ENCODE measurements around the gene SLC12A5.

Gene SLC12A5

GRCh38 chr20:45997187-45997586 lies 31.8 kb upstream of the SLC12A5 start:
- no peaks in the 10 kb centered on the region for H3K36me3 ChIP-seq (ENCODE audit: control insufficient read depth, insufficient read depth, low read length)
- 70 to 100% methylated on average over 2 to 3 of the region's 3 CpGs for WGBS, 2 experiments (ENCODE audit: insufficient coverage in 2 of 2)
- no peak overlapping the region for H3K4me3 ChIP-seq (ENCODE audit: extremely low read depth, insufficient read depth, low read length, poor library complexity, severe bottlenecking)
- H3K27ac ChIP-seq (ENCODE audit: low read depth, low read length, severe bottlenecking) = no peak overlapping the region
- peaks cover 26% of the 10 kb centered on the region for H3K4me1 ChIP-seq (ENCODE audit: control insufficient read depth, insufficient read depth, low read length, poor library complexity, severe bottlenecking)
- H3K9me3 ChIP-seq (ENCODE audit: control insufficient read depth, low read length) = no peaks in the 10 kb centered on the region

DNA sequence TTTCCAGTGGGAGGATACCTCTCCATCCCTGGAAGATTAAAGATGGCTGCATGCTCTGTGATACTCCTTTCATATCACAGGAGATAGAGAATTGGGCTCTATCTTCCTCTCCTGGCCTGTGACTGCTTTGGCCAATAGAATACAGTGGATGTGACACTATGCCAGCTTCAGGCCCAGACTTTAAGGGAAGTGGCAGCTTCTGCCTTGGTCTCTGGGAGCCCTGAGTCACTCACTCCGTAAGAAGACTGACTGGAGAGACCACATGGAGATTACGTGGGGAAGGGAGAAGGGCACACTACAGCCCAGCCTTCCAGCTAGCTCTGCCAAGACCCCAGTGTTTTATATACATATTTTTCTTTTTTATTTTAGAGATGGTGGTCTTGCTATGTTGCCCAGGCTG lies 30.7 kb upstream of the SLC12A5 start:
- Histone ChIP-seq H3K9me3 (ENCODE audit: control insufficient read depth, low read length) (no peaks in the 10 kb centered on the region), H3K36me3 (ENCODE audit: control insufficient read depth, insufficient read depth, low read length) (no peaks in the 10 kb centered on the region), H3K27ac (ENCODE audit: low read depth, low read length, severe bottlenecking) (no peak overlapping the region), H3K4me3 (ENCODE audit: extremely low read depth, insufficient read depth, low read length, poor library complexity, severe bottlenecking) (no peak overlapping the region), H3K4me1 (ENCODE audit: control insufficient read depth, insufficient read depth, low read length, poor library complexity, severe bottlenecking) (peaks cover 26% of the 10 kb centered on the region)
- 83 to 100% methylated on average over 1 of the region's 2 CpGs for WGBS, 2 experiments (ENCODE audit: insufficient coverage in 2 of 2)

DNA sequence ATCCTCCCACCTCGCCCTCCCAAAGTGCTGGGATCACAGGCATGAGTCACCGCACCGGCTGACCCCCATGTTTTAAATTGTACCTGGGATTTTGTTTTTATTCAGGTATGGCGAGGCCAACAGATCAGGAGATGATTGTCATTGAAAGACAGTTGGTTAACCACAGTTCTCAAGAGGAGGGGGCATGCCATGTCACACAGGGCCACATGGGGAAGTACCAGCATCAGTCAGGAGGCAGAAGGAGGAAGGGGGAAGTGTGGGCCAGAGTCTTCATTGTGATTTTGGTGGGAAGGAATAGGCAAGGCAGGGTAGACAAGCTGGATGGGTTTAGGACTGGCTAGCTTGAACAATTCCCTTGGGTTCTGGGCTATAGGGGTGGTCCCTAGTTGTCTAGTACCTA lies 30.3 kb upstream of the SLC12A5 start:
- Histone ChIP-seq H3K27ac (ENCODE audit: low read depth, low read length, severe bottlenecking) (no peak overlapping the region), H3K4me1 (ENCODE audit: control insufficient read depth, insufficient read depth, low read length, poor library complexity, severe bottlenecking) (peaks cover 24% of the 10 kb centered on the region), H3K9me3 (ENCODE audit: control insufficient read depth, low read length) (no peaks in the 10 kb centered on the region), H3K36me3 (ENCODE audit: control insufficient read depth, insufficient read depth, low read length) (no peaks in the 10 kb centered on the region), H3K4me3 (ENCODE audit: extremely low read depth, insufficient read depth, low read length, poor library complexity, severe bottlenecking) (no peak overlapping the region)
- 72 to 95% methylated on average over 2 to 4 of the region's 4 CpGs for WGBS, 2 experiments (ENCODE audit: insufficient coverage in 2 of 2)

GRCh38 chr20:45999557-46000261 lies 29.3 kb upstream of the SLC12A5 start:
- no peak overlapping the region for H3K4me3 ChIP-seq (ENCODE audit: extremely low read depth, insufficient read depth, low read length, poor library complexity, severe bottlenecking)
- no peaks in the 10 kb centered on the region for H3K36me3 ChIP-seq (ENCODE audit: control insufficient read depth, insufficient read depth, low read length)
- H3K4me1 ChIP-seq (ENCODE audit: control insufficient read depth, insufficient read depth, low read length, poor library complexity, severe bottlenecking) = peaks cover 27% of the 10 kb centered on the region
- no peaks in the 10 kb centered on the region for H3K9me3 ChIP-seq (ENCODE audit: control insufficient read depth, low read length)
- WGBS, 2 experiments (ENCODE audit: insufficient coverage in 2 of 2) = 90 to 100% methylated on average over 1 to 3 of the region's 4 CpGs
- no peak overlapping the region for H3K27ac ChIP-seq (ENCODE audit: low read depth, low read length, severe bottlenecking)

- H3K4me1 ChIP-seq (ENCODE audit: control insufficient read depth, insufficient read depth, low read length, poor library complexity, severe bottlenecking) = peaks cover 30% of the 10 kb centered on the region
- no peaks in the 10 kb centered on the region for H3K9me3 ChIP-seq (ENCODE audit: control insufficient read depth, low read length)
- 64 to 78% methylated on average over 12 to 13 of the region's 16 CpGs for WGBS, 2 experiments (ENCODE audit: insufficient coverage in 2 of 2)
- H3K4me3 ChIP-seq (ENCODE audit: extremely low read depth, insufficient read depth, low read length, poor library complexity, severe bottlenecking) = no peak overlapping the region
- no peaks in the 10 kb centered on the region for H3K36me3 ChIP-seq (ENCODE audit: control insufficient read depth, insufficient read depth, low read length)
- peak overlapping the region; percentile 62 for H3K27ac ChIP-seq (ENCODE audit: low read depth, low read length, severe bottlenecking)
Observed at GRCh38 chr20:46000262-46000996, 28.6 kb upstream of the SLC12A5 start.

- no peaks in the 10 kb centered on the region for H3K9me3 ChIP-seq (ENCODE audit: control insufficient read depth, low read length)
- no peaks in the 10 kb centered on the region for H3K36me3 ChIP-seq (ENCODE audit: control insufficient read depth, insufficient read depth, low read length)
- H3K4me1 ChIP-seq (ENCODE audit: control insufficient read depth, insufficient read depth, low read length, poor library complexity, severe bottlenecking) = peaks cover 32% of the 10 kb centered on the region
- H3K27ac ChIP-seq (ENCODE audit: low read depth, low read length, severe bottlenecking) = no peak overlapping the region
- no peak overlapping the region for H3K4me3 ChIP-seq (ENCODE audit: extremely low read depth, insufficient read depth, low read length, poor library complexity, severe bottlenecking)
- 89 to 94% methylated on average over 4 to 5 of the region's 5 CpGs for WGBS, 2 experiments (ENCODE audit: insufficient coverage in 2 of 2)
Observed at GRCh38 chr20:46001498-46001897, 27.5 kb upstream of the SLC12A5 start.

- peaks cover 32% of the 10 kb centered on the region for H3K4me1 ChIP-seq (ENCODE audit: control insufficient read depth, insufficient read depth, low read length, poor library complexity, severe bottlenecking)
- no peak overlapping the region for H3K4me3 ChIP-seq (ENCODE audit: extremely low read depth, insufficient read depth, low read length, poor library complexity, severe bottlenecking)
- no peaks in the 10 kb centered on the region for H3K36me3 ChIP-seq (ENCODE audit: control insufficient read depth, insufficient read depth, low read length)
- H3K9me3 ChIP-seq (ENCODE audit: control insufficient read depth, low read length) = no peaks in the 10 kb centered on the region
- WGBS, 2 experiments (ENCODE audit: insufficient coverage in 2 of 2) = 93 to 100% methylated on average over 2 of the region's 3 CpGs
- H3K27ac ChIP-seq (ENCODE audit: low read depth, low read length, severe bottlenecking) = no peak overlapping the region
Observed at GRCh38 chr20:46002008-46002407, 27.0 kb upstream of the SLC12A5 start.

DNA sequence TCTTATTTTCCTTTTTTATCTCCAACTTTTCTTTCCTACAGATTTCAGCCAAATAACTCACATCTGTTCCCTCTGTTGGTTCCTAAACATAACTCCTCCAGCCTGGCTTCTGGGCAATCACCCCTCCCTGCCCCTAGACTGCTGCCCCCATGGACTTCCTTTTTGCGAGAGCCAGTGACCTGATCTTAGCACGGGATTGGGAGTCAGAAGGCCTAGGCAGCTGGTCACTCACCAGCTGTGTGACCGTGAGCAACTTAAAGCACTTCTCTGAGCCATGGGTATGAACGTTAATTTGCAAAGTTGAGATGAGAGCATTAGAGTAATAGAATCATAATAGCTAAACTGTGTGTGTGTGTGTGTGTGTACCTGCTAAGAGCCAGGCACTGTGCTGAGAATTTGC lies 24.8 kb upstream of the SLC12A5 start:
- Histone ChIP-seq H3K36me3 (ENCODE audit: control insufficient read depth, insufficient read depth, low read length) (no peaks in the 10 kb centered on the region), H3K27ac (ENCODE audit: low read depth, low read length, severe bottlenecking) (no peak overlapping the region), H3K4me3 (ENCODE audit: extremely low read depth, insufficient read depth, low read length, poor library complexity, severe bottlenecking) (no peak overlapping the region), H3K4me1 (ENCODE audit: control insufficient read depth, insufficient read depth, low read length, poor library complexity, severe bottlenecking) (peaks cover 40% of the 10 kb centered on the region), H3K9me3 (ENCODE audit: control insufficient read depth, low read length) (no peaks in the 10 kb centered on the region)
- WGBS, 2 experiments (ENCODE audit: insufficient coverage in 2 of 2) = 67 to 72% methylated on average over 3 of the region's 4 CpGs

- 23 to 53% methylated on average over 2 to 3 of the region's 3 CpGs for WGBS, 2 experiments (ENCODE audit: insufficient coverage in 2 of 2)
- H3K9me3 ChIP-seq (ENCODE audit: control insufficient read depth, low read length) = no peaks in the 10 kb centered on the region
Observed at GRCh38 chr20:46004889-46005473, 24.0 kb upstream of the SLC12A5 start.

DNA sequence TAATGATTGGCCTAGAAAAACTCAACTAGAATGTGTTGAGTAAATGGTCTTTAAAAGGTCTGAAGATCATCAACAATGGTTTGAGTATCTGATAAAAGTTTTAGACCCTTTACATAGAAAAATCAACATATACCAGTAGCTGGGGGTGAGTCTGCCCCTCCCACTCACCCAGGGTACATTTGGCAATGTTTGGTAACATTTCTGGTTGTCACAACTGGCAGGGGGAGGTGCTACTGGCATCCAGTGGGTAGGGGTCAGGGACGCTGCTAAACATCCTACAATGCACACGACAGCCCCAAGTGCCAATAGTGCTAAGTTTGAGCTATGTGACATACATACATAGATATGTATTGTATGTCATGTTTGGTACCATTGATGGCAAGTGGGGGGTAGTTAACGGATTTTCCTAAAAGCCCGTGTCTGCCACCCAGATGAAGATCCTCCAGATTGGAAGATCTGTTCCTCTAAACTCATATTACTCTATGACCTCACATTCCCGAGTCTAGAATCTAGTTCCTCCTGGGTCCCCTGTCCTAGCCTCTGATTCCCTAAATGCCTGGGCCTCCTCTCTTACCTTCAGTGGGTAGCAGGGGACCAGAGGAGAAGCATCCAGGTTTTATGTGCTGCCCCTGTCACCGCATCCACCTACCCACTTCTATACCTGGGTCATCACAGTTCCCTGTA lies 22.9 kb upstream of the SLC12A5 start:
- H3K4me3 ChIP-seq (ENCODE audit: extremely low read depth, insufficient read depth, low read length, poor library complexity, severe bottlenecking) = no peak overlapping the region
- H3K27ac ChIP-seq (ENCODE audit: low read depth, low read length, severe bottlenecking) = no peak overlapping the region
- WGBS, 2 experiments (ENCODE audit: insufficient coverage in 2 of 2) = 86 to 93% methylated on average over 1 to 3 of the region's 6 CpGs
- H3K9me3 ChIP-seq (ENCODE audit: control insufficient read depth, low read length) = no peaks in the 10 kb centered on the region
- H3K4me1 ChIP-seq (ENCODE audit: control insufficient read depth, insufficient read depth, low read length, poor library complexity, severe bottlenecking) = peaks cover 26% of the 10 kb centered on the region
- H3K36me3 ChIP-seq (ENCODE audit: control insufficient read depth, insufficient read depth, low read length) = no peaks in the 10 kb centered on the region

More at GRCh38 chr20:46004889-46005473, 24.0 kb upstream of the SLC12A5 start:
- H3K4me3 ChIP-seq (ENCODE audit: extremely low read depth, insufficient read depth, low read length, poor library complexity, severe bottlenecking) = no peak overlapping the region
- H3K36me3 ChIP-seq (ENCODE audit: control insufficient read depth, insufficient read depth, low read length) = no peaks in the 10 kb centered on the region
- no peak overlapping the region for H3K27ac ChIP-seq (ENCODE audit: low read depth, low read length, severe bottlenecking)
- peaks cover 38% of the 10 kb centered on the region for H3K4me1 ChIP-seq (ENCODE audit: control insufficient read depth, insufficient read depth, low read length, poor library complexity, severe bottlenecking)

Measured in mesodermal cell (in vitro differentiated cells).